ENCODE results near the gene SIRT2.
A peak's percentile ranks its signal among the peaks of the same experiment; 100 is the strongest.

The SIRT2 gene

DNA sequence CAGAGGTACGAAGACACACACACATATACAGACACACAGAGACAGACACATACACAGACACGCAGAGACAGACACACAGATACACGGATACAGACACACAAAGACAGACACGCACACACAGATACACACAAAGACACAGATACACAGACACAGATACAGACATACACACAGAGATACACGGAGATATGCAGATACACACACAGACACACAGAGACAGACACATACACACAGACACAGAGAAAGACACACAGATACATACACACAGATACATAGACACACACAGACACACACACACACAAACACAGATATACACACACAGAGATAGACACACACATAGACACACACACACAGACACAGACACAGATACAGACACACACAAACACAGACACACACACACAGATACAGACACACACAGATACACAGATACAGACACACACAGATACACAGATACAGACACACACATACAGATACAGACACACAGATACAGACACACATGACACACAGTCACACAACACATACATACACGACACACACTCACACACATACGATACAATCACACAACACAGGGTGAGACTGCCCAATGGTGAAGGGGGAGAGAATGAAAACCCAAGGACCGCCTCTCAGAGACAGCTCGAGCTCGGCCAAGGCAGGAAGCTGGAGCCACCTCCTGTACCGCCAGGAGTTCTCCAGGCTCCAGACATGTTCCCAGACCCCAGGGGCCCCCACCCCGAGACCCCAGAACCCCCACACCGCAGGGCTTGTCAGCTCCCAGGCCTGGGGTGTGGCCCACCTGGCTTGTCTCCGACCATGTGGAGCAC, 21.4 kb upstream of the SIRT2 start:
- DNase-seq (ENCODE audit: low spot score): no peak

DNA sequence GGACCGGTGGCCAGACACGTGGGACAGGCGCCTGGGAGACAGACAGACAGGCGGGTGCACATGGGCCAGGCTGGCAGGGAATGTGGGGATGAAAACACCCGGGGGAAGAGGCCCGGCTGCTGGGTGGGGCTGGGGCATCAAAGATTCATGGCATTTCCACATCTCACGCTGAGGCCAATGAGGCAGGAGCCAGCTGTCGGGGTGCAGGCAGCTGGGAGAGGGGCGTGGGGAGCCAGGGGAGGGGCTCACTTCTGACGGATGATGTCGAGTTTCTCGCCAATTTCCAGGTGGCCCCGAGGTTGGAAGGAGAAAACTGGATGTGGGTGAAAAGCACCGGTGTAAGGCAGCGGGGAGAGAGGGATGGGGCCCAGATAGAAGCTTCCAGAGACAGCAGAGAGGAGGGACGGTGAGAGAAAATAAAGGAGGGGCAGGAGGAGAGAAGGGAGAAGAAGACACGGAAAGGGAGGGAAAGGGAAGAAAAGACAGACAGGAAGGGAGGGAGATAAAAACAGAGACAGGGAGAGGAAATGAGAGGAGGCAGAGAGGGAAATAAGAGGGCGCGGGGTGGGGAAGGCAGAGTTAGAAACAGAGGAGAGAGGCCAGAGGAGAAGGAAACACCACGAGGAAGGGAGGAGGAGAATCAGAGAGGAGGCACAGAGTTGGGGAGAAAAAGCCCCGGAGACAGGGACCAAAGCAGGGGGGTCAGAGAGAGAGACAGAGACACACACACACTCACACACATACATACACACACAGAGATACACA, 20.6 kb upstream of the SIRT2 start:
- DNase-seq (ENCODE audit: low spot score): no peak

DNA sequence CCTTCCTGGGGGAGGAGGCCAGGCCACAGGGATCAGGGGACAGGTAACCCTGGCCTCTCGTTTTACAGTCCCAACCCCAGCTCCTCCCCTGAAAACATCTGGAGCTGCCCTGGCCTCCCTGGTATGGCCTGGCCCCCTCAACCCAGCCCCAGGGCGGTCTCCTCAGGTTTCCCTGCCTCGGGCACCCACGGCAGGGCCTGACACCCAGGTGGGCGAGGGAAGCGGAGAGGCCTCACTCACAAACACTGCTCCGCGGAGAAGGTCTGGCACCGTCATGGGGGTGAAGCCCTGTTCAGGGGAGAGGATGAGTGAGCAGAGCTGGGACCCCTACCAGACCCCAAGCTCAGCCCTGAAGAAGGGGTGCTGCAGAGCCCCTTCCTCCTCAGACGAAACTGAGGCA, 19.1 kb upstream of the SIRT2 start:
- no peak for DNase-seq (ENCODE audit: low spot score)

DNA sequence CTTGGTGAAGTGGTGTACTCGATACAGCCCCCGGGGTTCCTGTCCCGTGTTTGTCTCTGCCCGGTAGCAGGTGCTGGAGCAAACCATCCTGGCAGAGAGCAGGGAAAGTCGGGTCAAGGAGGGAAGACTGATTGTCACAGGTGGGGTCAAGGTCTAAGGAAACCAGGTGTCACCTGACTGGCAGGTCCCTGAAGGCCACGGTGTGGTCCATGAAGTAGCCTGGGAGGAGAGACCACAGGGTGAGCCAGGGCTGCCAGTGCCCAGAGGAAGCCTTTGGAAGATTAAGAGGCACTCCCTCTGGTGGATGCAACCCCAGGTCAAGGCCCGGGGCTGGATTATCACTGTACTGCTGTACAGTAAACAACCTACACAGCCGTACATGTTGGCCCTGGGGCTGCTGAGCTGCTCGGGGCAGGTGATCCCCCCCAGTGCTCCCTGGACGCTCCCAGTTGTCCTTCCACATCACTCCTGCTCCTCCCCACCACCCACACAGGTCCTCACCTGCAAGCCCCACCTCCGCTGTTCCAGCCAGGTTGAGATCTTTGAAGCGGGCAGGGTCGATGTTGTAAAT, 18.6 kb upstream of the SIRT2 start:
- no peak for DNase-seq (ENCODE audit: low spot score)

DNA sequence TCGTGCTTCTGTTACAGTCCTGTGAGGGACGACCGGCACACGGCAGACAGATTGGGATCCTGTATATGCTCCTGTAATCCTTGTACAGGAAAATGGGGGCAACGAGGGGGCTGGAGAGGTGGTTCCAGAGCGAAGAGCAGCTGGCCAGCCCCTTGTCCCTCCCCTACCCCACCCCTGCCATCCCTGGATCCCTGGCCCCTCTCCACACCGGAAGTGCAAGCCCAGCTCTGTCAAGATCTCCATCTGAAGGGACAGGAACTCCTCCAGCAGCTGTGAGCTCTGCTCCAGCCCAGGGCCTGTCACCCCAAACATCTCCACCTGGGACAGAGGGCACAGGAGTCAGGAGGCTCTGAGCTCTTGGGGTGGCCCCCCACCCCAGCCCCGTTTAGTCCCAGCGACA, 18.1 kb upstream of the SIRT2 start:
- DNase-seq (ENCODE audit: low spot score): no peak

DNA sequence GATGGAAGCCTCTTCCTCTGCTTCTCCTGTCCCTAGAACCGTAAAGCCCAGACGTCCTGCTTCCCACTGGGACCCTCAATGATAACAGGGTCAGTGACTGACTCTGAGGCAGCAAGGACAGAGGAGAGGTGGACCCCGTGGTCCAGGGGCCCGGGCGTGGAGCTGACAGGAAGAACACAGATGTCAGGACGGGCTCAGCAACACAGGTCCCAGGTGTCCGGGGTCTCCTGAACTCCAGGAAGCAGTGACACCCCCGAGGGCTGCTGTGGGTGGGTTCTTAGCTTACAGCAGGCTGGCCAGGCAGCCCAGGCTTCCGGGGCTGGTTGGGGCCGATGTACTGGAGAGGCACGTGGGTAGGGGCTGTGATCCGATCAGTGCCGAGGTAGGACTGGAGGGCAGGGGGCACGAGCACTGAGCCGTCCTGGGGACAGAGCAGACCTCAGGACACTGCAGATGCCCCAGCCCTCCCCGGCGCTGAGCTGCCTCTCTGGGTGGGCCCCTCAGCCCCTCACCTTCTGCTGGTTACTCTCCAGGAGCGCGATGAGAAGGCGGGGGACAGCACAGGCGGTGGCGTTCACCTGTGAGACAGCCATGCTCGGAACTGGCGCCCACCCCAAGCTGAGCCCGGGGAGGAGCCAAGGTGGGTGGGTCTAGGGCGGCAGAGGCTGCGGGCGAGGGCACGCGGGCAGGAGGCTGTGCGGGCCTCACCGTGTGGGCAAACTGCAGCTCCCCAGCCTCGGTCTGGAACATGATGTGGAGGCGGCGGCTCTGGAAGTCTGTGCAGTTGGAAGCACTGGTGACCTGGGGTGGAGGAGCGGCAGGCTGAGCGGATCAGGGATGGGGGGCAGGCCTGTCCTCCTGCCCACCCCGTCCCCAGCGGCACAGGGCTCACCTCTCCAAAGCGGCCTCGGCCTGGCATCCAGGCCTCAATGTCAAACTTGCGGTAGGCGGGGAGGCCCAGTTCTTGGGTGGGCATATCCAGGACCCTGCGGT, 16.2 kb upstream of the SIRT2 start:
- no peak for DNase-seq (ENCODE audit: low spot score)

DNA sequence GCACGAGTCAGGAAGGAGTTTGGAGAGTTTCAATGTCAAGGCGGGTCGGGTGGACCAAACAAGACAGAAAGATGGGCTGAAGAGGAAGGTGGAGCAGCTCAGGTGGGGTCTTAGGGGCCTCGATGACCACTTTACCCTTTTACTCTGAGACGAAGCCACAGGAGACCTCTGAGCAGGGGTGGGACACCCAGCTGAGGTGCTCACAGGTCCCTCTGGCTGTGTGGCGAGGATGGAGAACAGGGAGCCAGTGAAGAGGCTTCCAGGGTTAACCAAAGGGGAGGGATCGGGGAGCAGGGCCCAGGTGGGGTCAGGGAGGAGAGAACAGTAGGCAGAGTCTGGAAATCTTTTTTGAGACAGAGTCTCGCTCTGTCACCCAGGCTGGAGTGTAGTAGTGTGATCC, 14.5 kb upstream of the SIRT2 start:
- no peak for DNase-seq (ENCODE audit: low spot score)

DNA sequence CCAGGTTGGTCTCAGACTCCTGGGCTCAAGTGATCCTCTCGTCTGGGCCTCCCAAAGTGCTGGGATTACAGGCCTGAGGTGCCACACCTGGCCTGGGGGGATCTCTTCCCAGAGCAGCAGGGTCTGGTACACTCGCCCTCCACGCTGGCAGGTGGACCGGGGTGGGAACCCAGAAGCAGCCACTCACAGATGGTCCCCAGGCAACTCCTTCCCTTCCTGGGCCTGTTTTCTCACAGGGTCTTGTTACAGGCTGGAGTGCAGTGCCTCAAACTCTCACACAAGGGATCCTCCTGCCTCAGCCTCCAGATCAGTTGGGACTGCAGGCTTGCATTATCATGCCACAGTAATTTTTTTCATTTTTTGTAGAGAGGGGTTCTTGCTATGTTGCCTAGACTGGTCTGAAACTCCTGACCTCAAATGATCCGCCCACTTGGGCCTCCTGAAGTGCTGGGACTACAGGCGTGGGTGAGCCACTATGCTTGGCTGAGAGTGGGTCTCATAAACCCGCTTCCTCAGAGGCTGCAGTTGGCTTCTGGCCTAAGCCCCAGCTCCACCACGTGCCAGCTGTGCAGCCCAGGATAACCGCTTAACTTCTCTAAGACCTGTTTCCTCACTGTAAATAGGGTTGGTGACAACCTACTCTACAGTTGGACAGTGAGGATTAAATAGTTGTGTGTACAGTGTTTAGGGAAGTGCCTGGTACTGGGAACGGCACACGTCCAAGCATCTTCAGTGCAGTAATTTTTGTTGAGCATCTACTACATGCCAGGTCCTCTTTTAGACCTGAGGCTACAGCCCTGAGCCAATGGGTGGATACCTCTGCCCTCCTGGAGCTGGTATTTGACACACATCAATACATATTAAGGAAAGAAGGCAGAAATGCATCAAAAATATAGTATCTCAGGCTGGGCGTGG, 13.4 kb upstream of the SIRT2 start:
- no peak for DNase-seq (ENCODE audit: low spot score)

DNA sequence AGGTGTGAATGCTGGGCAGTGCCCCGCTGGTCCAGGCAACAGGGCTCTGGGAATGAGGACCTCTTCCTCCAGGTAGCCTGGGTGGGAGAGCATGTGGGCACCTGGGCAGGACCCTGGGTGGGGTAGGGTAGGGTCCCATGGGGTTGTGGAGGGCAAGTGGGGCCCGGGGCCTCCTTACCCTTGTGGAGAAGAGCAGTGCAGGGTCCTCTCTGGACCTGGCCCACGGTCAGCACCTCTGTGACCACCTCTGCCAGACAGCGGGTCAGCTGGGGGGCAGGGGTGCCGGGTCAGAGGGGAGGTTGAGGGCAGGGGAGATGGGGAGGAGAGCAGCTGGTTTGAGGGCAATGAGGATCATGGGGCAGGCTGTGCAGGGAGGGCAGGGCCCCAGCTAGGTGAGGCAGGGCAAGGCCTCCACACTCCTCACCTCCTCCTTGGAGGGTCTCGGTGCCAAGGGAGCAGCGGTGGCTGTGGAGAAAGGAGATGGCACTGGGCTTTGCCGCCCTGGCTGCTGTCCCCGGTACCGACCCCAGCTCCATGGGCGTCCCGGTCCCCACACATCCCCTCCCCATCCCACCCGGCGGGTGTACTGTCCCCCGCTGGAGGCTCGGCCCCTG, 12.1 kb upstream of the SIRT2 start:
- no peak for DNase-seq (ENCODE audit: low spot score)

DNA sequence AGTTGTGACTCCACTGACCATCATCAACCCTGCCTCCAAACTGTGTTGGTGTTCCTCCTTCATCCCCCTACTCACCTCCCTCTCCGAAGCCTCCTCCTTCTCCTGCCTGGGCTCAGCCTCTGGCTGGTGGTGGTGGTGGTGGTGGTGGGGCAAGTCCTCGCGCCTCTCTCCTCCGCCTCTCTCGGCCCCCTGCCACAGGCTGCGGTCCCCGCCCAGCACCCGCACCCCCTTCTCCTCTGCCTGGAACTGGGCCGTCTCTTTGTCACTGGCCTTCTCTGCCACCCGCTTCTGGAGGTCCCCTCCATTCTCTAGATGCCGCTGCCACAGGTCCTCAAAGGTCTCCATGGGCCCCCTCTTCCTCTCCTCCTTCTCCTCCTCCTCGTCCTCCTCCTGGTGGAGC, 11.1 kb upstream of the SIRT2 start:
- no peak for DNase-seq (ENCODE audit: low spot score)

DNA sequence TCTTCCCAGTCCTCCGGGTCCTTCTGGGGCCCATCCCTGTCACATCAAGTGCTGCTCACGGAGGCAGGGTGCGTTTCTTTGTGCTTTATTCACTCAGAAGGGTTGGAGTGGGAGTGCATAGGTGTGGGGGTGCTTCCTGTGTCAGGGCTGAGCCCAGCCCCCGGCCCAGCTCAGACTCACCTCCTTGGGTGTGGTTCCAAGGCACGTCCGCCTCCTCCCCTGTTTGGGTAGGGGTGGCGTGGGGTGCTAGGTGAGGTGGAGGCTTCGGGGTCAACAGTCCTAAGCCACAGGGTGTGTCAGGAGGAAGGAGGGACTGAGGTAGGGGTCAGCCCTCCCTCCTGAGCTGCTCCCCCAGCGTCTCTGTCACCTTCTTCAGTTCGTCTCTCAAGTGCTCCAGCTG, 9.5 kb upstream of the SIRT2 start:
- DNase-seq (ENCODE audit: low spot score): no peak

DNA sequence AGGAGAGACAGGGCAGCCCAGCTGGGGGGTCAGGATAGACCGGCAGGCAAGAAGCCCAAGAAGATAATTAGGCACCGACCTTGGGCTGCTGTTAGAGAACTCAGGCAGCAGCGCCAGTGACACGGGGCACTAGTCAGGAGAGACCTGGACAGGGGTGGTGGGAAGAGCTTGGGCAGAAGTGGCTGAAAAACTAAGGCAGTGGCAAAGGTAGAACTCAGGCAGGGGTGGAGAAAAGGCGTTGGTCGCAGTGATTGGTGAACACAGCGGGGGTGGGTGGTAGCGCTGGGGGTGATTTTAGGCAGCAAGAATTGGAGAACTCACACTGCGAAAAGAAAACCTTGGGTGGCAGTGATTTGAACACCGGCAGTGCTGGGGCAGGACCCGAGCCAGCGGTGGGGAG, 8.3 kb upstream of the SIRT2 start:
- DNase-seq (ENCODE audit: low spot score): no peak

DNA sequence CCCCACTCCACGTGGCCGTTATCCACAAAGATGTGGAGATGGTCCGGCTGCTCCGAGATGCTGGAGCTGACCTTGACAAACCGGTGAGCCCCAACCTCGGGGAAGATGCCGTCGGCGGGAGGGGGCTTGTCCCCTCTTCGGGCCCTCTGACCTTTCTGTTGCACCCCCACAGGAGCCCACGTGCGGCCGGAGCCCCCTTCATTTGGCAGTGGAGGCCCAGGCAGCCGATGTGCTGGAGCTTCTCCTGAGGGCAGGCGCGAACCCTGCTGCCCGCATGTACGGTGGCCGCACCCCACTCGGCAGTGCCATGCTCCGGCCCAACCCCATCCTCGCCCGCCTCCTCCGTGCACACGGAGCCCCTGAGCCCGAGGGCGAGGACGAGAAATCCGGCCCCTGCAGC, 7.8 kb upstream of the SIRT2 start:
- no peak for DNase-seq (ENCODE audit: low spot score)

DNA sequence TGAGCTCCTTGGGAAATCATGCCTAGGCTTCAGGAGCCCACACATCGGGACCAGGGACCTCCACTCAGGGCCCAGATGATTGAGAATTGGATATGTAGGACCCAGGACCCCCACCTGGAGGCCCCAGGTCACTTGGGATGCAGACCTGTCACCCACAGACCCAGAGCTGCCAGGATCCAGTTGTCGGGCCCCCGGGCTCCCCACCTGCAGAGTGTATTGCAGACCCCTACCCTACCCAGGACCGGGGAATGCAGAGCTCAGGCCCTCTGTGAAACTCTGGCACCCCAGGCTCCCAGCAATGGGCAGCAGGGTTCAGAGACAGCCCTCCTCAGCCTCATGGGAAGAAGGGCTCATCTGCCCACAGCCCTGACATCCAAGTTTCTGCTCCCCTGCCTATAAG, 6.2 kb upstream of the SIRT2 start:
- no peak for DNase-seq (ENCODE audit: low spot score)

DNA sequence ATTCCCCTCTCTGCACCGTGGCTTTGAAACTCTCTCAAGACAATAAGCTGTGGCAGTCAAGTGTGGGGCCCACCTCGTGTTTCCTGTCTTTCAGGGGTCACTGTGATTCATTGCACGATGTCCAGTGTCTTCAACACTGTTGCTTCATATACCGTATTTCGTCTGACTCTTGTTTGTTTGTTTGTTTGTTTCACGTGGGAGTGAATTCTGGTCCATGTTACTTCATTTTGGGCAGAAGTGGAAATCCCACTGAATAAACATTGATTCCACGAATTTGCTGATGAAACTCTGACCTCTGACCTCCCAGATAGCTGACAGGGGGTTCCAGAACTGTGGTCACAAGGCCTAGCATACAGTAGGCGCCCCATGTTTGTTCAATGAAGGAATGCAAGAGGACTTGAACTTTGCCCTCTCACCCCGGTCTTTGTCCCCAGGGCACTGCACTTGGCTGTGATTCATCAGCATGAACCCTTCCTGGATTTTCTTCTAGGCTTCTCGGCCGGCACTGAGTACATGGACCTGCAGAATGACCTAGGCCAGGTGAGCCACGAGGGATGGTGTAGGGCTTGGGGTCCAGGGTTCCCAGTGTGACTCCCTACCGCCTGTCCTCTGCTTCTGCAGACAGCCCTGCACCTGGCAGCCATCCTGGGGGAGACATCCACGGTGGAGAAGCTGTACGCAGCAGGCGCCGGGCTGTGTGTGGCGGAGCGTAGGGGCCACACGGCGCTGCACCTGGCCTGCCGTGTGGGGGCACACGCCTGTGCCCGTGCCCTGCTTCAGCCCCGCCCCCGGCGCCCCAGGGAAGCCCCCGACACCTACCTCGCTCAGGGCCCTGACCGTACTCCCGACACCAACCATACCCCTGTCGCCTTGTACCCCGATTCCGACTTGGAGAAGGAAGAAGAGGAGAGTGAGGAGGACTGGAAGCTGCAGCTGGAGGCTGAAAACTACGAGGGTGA, 5.4 kb upstream of the SIRT2 start:
- DNase-seq (ENCODE audit: low spot score): no peak

DNA sequence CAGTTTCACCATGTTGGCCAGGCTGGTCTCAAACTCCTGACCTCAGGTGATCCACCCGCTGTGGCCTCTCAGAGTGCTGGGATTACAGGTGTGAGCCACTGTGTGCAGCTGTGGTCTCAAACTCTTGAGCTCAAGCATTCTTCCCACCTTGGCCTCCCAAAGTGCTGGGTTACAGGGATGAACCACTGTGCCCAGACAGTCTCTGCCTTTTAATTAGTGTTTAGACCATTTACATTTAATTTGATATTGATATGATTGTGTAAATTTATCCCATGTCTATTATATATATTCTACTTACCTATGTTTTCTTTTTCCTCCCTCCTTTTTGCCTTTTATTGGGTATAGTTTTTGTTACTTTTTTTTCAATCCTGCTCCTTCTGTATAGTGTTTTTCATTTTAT, 2.3 kb upstream of the SIRT2 start:
- DNase-seq (ENCODE audit: low spot score): no peak

DNA sequence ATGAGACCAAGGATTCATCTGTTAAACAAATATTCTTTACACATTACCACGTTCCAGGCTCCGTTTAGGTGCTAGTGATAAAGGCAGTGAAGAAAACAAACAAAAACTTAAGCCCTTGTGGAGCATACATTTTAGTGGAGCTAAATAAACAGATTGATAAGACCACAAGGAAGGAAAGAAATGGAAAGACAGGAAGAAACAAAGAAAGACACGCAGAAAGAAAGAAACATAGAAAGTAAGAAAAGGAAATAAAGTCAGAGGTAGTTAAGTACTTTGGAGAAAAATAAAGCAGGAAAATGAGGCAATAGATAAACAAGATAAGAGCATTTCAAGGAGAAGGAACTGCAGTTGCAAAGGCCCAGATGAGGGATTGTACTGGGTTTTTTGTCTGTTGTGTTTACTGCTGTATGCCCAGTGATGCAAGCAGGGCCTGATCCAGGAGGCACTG, 1.3 kb upstream of the SIRT2 start:
- DNase-seq (ENCODE audit: low spot score): no peak

DNA sequence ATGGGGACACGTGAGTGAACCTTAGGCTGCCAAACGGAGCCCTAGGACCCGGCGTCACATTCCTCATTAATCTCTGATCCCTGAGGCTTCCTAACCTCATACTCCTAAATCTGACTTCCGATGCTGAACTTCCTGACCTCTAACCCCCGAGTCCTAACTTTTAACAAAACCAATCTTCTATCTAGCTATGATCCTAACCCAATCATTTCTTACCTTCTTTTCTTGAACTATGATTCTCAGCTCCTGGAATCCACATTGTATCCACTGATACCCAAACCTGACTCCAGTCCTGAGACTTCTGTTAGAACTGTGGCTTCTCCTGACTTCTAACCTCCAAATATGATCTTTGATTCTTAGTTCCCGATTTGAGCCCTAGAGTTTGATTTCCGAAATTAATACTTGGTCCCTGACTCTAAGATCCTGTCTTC, 798 bp upstream of the SIRT2 start:
- DNase-seq (ENCODE audit: low spot score): peak; percentile 17

DNA sequence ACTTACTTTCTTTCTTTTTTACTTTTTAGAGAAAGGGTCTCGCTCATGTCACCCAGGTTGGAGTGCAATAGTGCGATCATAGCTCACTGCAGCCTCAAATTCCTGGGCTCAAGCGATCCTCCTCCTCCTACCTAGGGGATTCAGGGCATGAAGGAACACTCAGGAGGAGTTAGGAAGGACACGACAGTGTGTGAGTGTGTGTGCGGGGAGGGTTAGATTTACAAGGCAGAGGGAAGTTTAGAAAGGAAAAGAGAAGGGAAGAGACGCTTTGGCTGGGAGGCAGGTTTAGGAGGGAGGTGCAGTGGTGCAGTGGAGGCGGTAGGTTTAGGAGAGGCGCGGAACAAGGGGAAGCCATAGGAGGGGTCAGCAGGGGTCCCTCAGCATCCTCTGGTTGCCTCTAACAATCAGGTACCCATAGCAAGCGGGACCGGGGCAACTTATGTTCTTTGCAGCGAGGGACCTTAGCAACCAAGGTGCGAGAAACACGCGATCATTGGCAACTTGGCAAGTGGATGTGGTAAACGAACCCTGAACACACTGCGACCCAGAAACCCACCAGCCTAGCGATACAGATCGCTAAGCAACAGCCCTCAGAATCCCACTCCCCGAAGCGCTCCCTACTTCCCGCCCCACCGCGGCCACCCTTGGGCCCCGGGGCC, 501 bp downstream of the SIRT2 start:
- no peak for DNase-seq (ENCODE audit: low spot score)

Data from COLO829 (cell line).